ENCODE measurements around the gene TRPV3. TPM values are rescaled to one million over a fixed set of nuclear protein-coding genes. Genes with fewer than 3 reads are reported as not detected.

The TRPV3 gene
- total and polyA plus RNA-seq, 2 of the 8 experiments (the other 6 are each of a cell fraction or from before 2014, with no cell fraction given), result 0.56 to 1.0 TPM

DNA sequence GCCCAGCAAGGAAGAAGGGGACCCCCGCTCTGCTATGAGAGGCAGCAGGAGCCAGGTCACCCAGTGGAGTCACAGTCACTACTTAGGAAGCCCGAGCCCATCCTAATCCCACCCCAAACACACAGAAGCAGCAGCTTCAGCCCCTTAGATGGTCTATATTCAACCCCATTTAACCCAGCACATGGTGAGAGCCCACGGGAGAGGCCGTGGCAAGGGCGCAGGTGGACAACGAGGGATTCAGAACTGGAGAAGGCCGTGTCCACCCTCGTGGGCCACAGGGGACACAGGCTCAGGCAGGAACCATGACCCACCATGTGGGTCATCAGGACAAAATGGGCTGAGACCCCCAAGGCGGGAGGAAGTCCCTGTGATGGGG, 1.6 kb upstream of the TRPV3 start (continued):
- TF ChIP-seq, protein P1, sequence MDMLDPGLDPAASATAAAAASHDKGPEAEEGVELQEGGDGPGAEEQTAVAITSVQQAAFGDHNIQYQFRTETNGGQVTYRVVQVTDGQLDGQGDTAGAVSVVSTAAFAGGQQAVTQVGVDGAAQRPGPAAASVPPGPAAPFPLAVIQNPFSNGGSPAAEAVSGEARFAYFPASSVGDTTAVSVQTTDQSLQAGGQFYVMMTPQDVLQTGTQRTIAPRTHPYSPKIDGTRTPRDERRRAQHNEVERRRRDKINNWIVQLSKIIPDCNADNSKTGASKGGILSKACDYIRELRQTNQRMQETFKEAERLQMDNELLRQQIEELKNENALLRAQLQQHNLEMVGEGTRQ (IDR thresholded peaks at IDR 0.05; ENCODE audit: low read length), result no peak
- TF ChIP-seq KDM5A (IDR thresholded peaks at IDR 0.05; ENCODE audit: low read length), result no peak
- no peak for TF ChIP-seq HDAC6 (IDR thresholded peaks at IDR 0.05; ENCODE audit: low read depth, low read length)
- TF ChIP-seq CEBPB (IDR thresholded peaks at IDR 0.05; ENCODE audit: low read depth, low read length), result no peak
- no peak for TF ChIP-seq SIRT6 (IDR thresholded peaks at IDR 0.05; ENCODE audit: low read length)
- no peak for TF ChIP-seq ASH2L (IDR thresholded peaks at IDR 0.05; ENCODE audit: low read length)
- no peak for TF ChIP-seq SIX5 (IDR thresholded peaks at IDR 0.05; ENCODE audit: low read depth, low read length)

Data from H1 (cell line).